Measurements from ENCODE around the gene EMX2.

GRCh38 chr10:117569610-117570390, 27.3 kb downstream of the EMX2 start:
- no peak for TF ChIP-seq CTCF (IDR thresholded peaks at IDR 0.05; ENCODE audit: low read depth, low read length, poor library complexity, severe bottlenecking)
- no peak for TF ChIP-seq EZH2phosphoT487 (IDR thresholded peaks at IDR 0.05; ENCODE audit: borderline replicate concordance, low read length)
